GM18861 (cell line): ENCODE data around the gene ATP10B.

Source experiments
- ATAC-seq: cut with Tn5 transposase; IDR thresholded peaks from one replicate; pipeline ENCODE4 v1.9.1; 2021; ENCODE audit not compliant: unreplicated experiment

Gene ATP10B

DNA sequence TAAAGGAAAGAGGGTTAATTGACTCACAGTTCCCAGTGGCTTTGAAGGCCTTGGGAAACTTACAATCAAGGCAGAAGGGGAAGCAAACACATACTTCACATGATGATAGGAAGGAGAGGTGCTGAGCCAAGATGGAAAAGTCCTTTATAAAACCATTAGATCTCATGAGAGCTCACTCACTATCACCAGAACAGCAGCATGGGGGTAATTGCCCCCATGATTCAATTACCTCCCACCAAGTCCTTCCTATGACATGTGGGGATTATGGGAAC is 330.7 kb downstream of the ATP10B start:
- no peak for ATAC-seq

GRCh38 chr5:160520609-160521391 is 331.2 kb downstream of the ATP10B start:
- ATAC-seq, result no peak

DNA sequence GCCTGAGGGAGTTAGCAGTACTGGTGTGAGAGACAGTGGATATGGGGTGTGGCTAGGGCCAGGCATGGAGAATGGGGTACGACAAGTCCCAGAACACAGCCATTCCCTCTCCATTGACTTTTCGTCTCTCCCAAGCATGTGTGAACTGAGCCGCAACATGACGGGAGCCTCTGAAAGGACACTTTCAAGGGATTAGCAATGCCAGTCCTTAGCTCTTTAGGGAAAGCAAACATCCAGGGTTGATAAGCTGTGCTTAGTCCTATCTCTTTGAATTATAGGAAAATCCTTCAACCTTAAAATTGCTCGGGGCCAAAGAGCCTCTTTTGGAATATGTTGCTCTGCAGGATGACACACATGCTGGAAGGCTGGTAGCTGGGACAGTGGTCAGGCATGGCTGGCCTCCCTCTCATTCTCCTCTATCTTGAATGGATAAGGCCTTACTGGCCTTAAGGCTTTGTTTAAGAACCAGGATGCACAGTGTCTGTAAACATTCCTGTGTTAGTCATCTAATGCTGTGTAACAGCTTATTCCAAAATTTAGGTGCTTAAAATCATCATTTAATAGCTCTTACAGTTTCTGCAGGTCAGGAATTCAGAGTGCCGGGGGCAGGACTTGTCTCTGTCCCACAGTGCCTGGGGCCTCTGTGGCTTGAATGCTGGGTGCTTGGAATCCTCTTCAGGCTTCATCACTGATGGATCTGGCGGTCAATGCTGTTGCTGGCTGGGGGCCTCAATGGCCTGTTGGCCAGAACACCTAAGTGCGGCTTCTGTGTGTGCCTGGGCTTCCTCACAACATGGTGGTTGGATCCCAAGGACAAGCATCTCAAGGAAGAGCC is 335.1 kb downstream of the ATP10B start:
- no peak for ATAC-seq

DNA sequence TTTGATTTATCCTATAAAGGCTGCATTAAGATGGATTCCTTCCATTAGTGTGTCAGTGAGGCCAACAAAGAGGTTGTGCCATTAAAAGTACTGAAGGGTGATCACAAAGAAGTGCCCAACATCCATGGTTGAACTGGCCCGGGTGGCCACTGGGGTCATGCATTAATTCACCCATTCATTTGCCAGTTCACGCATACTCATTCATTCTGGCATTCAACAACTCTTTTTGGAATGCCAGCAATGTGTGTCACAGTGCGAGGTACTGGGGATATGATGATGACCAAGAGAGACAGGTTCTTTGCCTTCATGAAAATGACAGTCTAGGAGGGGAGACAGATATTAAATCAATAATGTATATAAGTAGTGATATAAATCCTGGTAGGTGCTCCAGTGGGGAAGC is 337.1 kb downstream of the ATP10B start:
- ATAC-seq, result no peak

DNA sequence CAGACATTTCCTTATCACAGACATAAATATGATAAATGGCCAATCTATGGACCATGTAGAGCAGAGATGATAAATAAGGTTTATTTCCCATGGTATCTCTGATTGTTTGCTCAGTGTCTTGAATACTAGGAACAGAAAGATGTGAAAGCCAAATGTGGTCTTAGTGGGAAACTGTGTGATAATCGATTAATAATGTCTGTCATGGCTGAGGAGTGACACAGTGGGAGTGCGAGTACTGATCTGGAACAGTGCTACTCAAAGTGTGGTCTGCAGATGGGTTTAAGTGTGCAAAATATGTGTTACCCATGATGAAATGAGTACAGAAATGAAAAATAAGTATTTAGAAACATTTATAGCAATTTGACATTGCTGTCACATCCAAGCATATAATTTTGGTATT is 337.8 kb downstream of the ATP10B start:
- ATAC-seq, result no peak

DNA sequence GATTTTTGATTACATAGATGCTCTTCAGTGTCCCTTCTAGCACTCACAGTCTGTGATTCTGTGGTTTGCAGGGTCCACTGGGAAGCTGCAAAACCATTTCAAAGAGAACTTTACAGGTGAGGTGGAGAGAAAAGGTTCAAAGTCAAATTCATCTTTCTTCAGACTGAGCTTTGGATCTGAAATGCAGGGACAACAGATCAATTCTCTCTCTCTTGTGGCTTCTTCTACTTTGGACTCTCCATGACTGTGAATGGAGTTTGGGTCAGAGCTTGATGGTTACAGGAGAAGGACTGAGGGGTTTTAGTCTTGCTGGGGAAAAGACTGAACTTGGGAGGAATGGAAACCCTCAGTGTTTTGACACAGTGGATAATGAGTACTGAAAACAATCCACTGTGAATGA is 338.5 kb downstream of the ATP10B start:
- no peak for ATAC-seq
